ENCODE results near the gene UQCC3. TPM values are rescaled to one million over a fixed set of nuclear protein-coding genes. Genes with fewer than 3 reads are reported as not detected.

The UQCC3 gene
- total RNA-seq, 1 donor from 2014 or later, result 9.4 TPM

GRCh38 chr11:62716816-62717215 is 45.3 kb downstream of the UQCC3 start:
- intact Hi-C loops (cut with micrococcal nuclease), result no loop called here
- Mint-ChIP-seq H3K27me3 (no peaks in the 10 kb centered on the region), H3K4me1 (peaks cover 20% of the 10 kb centered on the region), H3K27ac (no peak overlapping the region), H3K36me3 (ENCODE audit: low read depth) (peaks cover 94% of the 10 kb centered on the region), H3K4me3 (no peak overlapping the region), H3K9me3 (no peaks in the 10 kb centered on the region)
- TF ChIP-seq CTCF (IDR thresholded peaks at IDR 0.05), result no peak
- POLR2A ChIA-PET, result interaction anchor here (1.8 kb wide), 1 partner anchor 10 kb away, joined by 6 read pairs; the partner anchor contains the start of gene HNRNPUL2
- DNase-seq (no peak), ATAC-seq (ENCODE audit: low read depth) (no peak)
- CTCF ChIA-PET, result no interaction called here

GRCh38 chr11:62719302-62719978 is 48.0 kb downstream of the UQCC3 start:
- H3K9me3 Mint-ChIP-seq, result no peaks in the 10 kb centered on the region
- peaks cover 17% of the 10 kb centered on the region for H3K4me1 Mint-ChIP-seq
- H3K4me3 Mint-ChIP-seq, result no peak overlapping the region
- H3K36me3 Mint-ChIP-seq (ENCODE audit: low read depth), result peaks cover 98% of the 10 kb centered on the region
- POLR2A ChIA-PET, result interaction anchor here (0.7 to 1.6 kb wide), 4 partner anchors 8 to 112 kb away, joined by 3 to 5 read pairs (median 4); partner anchors contain the start of genes GANAB, HNRNPUL2 and STX5
- no peak overlapping the region for H3K27ac Mint-ChIP-seq
- CTCF ChIA-PET, result no interaction called here
- intact Hi-C loops (cut with micrococcal nuclease), result no loop called here
- H3K27me3 Mint-ChIP-seq, result no peaks in the 10 kb centered on the region
- TF ChIP-seq CTCF (IDR thresholded peaks at IDR 0.05), result no peak
- ATAC-seq (ENCODE audit: low read depth), result no peak
- no peak for DNase-seq

GRCh38 chr11:62721994-62722393 is 50.5 kb downstream of the UQCC3 start:
- Mint-ChIP-seq H3K27ac (peak overlapping the region; percentile 35), H3K4me3 (no peak overlapping the region), H3K9me3 (no peaks in the 10 kb centered on the region), H3K4me1 (peaks cover 36% of the 10 kb centered on the region), H3K27me3 (no peaks in the 10 kb centered on the region), H3K36me3 (ENCODE audit: low read depth) (peaks cover 93% of the 10 kb centered on the region)
- no peak for ATAC-seq (ENCODE audit: low read depth)
- ChIA-PET CTCF (no interaction called here), POLR2A (interaction anchor here (0.7 kb wide), 1 partner anchor 102 kb away, joined by 3 read pairs; no protein-coding TSS in a partner anchor)
- intact Hi-C loops (cut with micrococcal nuclease), result no loop called here
- TF ChIP-seq CTCF (IDR thresholded peaks at IDR 0.05), result no peak
- no peak for DNase-seq

Other genes with a start within 250 kb of the UQCC3 start
- gene AHNAK, start 124.9 kb upstream of the UQCC3 start, total RNA-seq, result 246 and 248 TPM in 2 replicates
- gene EEF1G, start 97.8 kb upstream of the UQCC3 start, total RNA-seq, result 2,373 and 2,524 TPM in 2 replicates
- 27.8 and 30.9 TPM in 2 replicates for gene TUT1, start 80.2 kb upstream of the UQCC3 start, total RNA-seq
- 170 and 175 TPM in 2 replicates for gene MTA2, start 69.8 kb upstream of the UQCC3 start, total RNA-seq
- gene EML3, start 58.9 kb upstream of the UQCC3 start, total RNA-seq, result 115 and 128 TPM in 2 replicates
- 0.89 and 2.6 TPM in 2 replicates for gene ROM1, start 58.4 kb upstream of the UQCC3 start, total RNA-seq
- gene B3GAT3, start 49.7 kb upstream of the UQCC3 start, total RNA-seq, result 48.8 and 56.6 TPM in 2 replicates
- gene GANAB, start 25.1 kb upstream of the UQCC3 start, total RNA-seq, result 187 and 189 TPM in 2 replicates
- gene INTS5, start 18.4 kb upstream of the UQCC3 start, total RNA-seq, result 24.9 and 27.6 TPM in 2 replicates
- 107 and 120 TPM in 2 replicates for gene C11orf98, start 6.5 kb upstream of the UQCC3 start, total RNA-seq
- 50.5 and 52.1 TPM in 2 replicates for gene CSKMT, start 6.4 kb upstream of the UQCC3 start, total RNA-seq
- 19.1 and 24.9 TPM in 2 replicates for gene LBHD1, start 594 bp downstream of the UQCC3 start, total RNA-seq
- gene UBXN1, start 7.4 kb downstream of the UQCC3 start, total RNA-seq, result 204 and 205 TPM in 2 replicates
- gene LRRN4CL, start 17.9 kb downstream of the UQCC3 start, total RNA-seq, result 0.13 and 0.17 TPM in 2 replicates
- gene BSCL2, start 35.8 kb downstream of the UQCC3 start, total RNA-seq, result 18.6 and 27.8 TPM in 2 replicates
- gene GNG3, start 36.0 kb downstream of the UQCC3 start, total RNA-seq, result 1.8 and 2.7 TPM in 2 replicates
- 58.2 and 63.9 TPM in 2 replicates for gene HNRNPUL2, start 55.8 kb downstream of the UQCC3 start, total RNA-seq
- gene TTC9C, start 56.8 kb downstream of the UQCC3 start, total RNA-seq, result 35.5 and 44.0 TPM in 2 replicates
- gene ZBTB3, start 82.5 kb downstream of the UQCC3 start, total RNA-seq, result 17.6 and 19.9 TPM in 2 replicates
- 109 and 116 TPM in 2 replicates for gene POLR2G, start 89.9 kb downstream of the UQCC3 start, total RNA-seq
- gene TAF6L, start 99.7 kb downstream of the UQCC3 start, total RNA-seq, result 32.9 and 38.6 TPM in 2 replicates
- 34.9 and 47.7 TPM in 2 replicates for gene TMEM179B, start 115.7 kb downstream of the UQCC3 start, total RNA-seq
- gene TMEM223, start 120.3 kb downstream of the UQCC3 start, total RNA-seq, result 13.0 and 15.0 TPM in 2 replicates
- 89.1 and 91.6 TPM in 2 replicates for gene NXF1, start 133.8 kb downstream of the UQCC3 start, total RNA-seq
- 58.4 and 71.5 TPM in 2 replicates for gene STX5, start 160.4 kb downstream of the UQCC3 start, total RNA-seq
- 0.55 TPM in 1 of 2 replicates, not detected in the other for gene TEX54, start 161.2 kb downstream of the UQCC3 start, total RNA-seq
- 95.9 and 124 TPM in 2 replicates for gene WDR74, start 167.9 kb downstream of the UQCC3 start, total RNA-seq
- gene SLC3A2, start 209.2 kb downstream of the UQCC3 start, total RNA-seq, result 270 and 274 TPM in 2 replicates
- gene CHRM1, start 249.7 kb downstream of the UQCC3 start, total RNA-seq, result not detected in 2 replicates